HG02981 (cell line): ENCODE data around the gene FBXW4.
"Not testable (repeated sequence)": the region's sequence is repeated elsewhere in the genome, so short reads cannot be mapped to it uniquely, and the experiment has no call there.

ENCODE experiments used
- ATAC-seq: cut with Tn5 transposase; IDR thresholded peaks from one replicate; pipeline ENCODE4 v1.9.1; 2021; ENCODE audit warnings: mild to moderate bottlenecking, moderate library complexity; ENCODE audit not compliant: unreplicated experiment

The FBXW4 gene

DNA sequence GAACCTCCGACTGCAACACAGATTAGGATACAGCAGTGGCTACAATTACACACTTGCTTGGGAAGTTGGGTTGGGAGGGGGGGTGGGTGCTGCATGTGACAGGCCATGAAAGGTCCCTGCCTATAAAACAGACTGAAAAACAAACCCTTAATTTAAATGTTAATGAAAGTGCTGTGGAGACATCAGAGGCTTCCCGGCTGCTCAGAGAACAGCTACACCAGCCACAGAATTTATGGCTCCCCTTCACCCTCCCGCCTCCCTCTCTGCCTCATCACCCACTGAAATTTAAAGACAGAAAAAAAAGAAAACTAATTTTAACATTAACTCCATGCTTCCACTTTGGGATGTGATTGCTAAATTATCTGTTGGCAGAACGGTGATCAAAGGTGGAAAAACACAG is 34.7 kb downstream of the FBXW4 start:
- no peak for ATAC-seq

DNA sequence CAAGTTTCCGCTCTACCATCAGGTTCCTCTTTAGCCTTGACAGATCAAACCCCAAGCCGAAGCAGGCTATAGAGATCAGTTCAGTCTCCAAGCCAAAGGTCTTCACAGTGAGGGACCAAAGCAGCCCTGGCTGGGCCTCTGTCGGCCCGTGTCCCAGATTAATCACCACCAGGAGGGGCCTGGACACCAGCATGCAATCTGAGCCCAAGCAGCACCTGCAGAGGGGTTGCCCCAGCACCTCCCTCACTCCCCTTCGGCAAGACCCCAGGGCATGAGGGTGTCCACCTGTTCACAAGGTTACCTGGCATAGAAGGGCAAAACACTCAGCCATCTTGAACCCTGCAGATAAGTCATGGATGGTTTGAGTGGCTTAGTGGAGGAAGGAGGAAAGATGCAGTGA is 36.0 kb downstream of the FBXW4 start:
- no peak for ATAC-seq

DNA sequence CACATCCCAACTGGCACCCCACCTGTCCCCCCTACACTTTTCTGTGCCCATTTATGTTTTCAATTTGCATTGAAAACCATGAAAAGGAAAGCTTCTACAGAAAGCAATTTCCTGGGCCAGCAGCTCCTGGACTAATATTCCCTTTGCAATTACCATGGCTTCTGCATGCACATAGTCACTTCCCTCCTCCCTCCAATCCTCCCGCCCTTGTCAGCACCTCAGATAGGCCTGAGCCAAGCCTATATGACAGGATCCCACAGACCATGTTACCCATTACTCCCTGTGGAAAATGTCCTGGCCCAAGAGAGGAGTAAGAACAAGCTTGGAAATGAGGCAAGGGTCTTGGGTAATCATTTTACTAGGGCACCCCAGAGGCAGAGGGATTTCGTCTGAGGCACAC is 38.1 kb downstream of the FBXW4 start:
- ATAC-seq: no peak

DNA sequence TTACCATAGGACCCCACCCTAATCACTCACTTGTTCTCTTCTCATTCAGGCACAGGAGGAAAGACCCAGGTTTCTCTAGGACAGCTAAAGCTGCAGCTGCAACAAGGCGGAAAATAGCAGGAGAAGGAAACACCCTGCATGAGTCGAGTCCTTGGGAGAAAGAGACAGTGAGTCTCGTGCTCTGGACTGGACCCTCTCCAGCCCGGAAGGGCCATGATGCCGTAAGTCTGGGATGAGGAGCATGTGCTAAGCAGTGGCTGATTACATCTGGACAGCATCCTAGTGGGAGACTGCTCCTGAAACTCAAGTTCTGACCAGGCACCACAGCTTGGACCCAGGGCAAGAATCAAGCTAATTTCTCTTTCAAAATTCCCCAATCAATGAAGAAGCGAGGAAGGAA is 39.4 kb downstream of the FBXW4 start:
- no peak for ATAC-seq

DNA sequence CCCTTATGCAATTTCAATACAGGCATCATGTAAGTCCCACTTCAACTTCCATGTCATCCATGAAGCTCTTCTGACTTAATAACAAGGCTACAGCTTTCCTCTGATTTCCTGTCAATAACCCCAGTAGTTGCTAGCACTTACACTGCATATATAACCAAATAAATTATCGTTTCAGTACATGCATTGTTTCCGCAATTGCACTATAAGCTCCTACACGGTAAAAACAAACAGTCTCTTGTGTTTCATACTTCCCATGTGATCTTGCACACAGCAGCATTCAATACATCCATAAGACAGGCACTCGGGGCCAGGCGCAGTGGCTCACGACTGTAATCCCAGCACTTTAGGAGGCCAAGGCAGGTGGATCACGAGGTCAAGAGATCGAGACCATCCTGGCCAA is 41.4 kb downstream of the FBXW4 start:
- ATAC-seq: no peak

DNA sequence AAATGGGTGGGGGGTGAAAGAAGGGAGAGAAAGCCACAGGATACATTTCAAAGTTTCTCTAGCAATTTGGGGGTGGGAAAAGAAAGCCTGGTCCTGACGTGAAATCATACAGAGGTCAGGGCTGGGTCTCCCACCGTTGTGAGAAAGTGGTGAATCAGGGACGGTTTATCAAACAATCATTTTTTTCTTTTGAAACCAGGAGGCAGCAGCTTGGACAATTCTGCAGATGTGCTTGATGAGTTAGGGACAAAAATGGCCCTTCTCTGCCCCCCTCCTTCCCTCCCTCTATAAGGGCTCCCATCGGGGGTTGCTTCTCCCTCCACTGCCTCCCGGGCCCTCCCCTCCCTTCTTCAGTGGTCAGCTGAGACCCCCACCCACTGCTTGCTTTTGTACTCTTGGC is 43.6 kb downstream of the FBXW4 start:
- ATAC-seq: no peak

DNA sequence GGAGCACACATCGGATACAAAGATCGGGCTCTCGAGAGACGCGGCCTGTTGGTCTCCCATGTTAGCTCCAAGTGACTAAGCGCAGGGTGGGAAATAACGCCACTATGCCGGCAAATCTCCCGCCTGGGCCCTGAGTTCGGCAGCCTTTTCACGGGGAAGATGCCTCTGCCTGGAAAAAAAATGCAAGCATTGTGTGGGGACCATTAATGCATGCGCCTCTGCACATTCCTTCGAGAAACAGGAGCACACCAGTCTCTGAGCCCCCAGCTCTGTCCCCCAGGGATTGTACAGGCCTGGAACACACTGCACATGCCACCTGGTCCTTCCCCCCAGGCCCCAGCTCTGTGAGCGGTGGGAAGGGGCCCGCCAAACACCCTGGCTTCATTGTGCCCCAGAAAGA is 44.1 kb downstream of the FBXW4 start:
- ATAC-seq: no peak

DNA sequence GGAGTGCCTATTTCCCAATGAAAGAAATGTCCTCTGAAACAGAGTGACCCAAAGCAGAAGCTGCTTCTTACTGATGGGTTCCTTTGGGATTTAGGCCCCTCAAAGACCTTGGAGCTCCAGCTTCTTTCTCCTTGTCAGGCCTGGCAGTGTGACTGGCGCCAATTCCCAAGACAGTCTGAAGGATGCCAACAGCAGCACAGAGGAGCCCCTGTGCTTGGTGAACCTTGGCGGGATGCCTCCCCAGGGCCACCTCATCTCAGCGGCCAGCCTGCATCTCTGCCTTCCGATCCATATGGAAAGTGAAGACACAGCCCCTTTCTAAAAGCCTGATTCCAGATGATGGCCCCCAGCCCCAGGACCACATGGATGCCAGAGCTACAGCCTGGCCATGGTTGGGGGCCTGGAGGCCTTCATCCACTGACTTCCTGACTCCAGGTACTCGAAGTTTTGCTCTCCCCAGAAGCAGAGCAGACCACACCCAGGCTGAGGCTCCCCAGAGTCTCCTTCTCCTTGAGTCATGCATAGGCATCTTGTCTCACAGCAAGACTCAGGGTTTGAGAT is 45.4 kb downstream of the FBXW4 start:
- no peak for ATAC-seq

DNA sequence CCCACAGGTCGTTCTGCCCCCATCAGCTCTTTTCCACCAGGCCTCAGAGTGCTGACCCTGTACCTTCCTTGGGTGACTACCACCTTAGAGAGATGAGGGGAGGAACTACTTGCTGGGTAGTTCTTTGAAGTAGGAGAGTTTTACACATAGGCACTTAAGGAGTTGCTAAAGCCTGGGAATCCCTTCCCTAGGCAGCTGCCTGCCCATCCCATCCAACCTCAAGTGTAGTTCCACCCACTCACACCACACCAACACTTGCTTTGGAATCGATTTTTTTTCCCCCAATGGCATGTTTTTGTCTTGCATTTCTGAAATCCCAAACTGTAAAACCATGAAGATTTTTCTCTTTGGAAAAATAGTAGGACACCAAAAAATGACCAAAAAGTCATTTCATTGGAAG is 47.7 kb downstream of the FBXW4 start:
- ATAC-seq: no peak

DNA sequence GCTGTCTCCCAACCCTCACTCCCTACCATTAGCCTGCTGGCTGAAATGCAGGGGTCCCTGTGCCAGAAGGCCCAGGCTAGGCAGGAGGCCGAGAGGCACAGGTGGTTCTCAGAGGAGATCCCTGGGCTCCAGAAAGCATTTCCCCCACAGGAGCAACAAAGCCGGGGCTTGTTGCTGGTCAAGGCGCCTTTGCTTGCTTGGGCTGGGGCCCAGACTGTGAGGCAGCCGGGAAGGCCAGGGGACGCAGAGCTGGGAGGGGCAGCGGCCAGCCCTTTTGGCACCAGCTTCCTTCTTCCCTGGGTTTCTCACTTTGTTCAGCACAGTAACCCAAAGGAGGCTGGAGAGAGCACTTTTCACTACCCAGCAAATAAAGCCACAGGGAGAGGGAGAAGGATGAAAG is 48.6 kb downstream of the FBXW4 start:
- ATAC-seq: no peak

DNA sequence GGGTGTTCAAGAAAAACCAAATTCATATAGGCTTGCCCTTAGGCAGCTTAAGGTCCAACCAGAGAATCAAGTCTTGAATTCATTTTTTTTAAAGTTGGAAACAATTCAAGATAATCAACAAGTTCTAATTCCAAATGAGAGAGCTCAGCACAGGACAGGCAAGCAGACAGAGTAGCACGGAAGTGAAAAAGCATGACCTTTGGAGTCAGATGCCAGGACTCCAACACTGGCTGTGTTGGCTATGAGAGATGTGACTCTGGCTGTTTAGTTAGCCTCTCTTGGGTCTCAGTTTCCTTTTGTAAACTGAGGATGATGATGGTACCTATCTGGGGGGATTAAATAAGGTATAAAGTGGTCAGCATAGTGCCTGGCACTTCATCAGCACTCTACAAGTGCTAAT is 49.3 kb downstream of the FBXW4 start:
- no peak for ATAC-seq

DNA sequence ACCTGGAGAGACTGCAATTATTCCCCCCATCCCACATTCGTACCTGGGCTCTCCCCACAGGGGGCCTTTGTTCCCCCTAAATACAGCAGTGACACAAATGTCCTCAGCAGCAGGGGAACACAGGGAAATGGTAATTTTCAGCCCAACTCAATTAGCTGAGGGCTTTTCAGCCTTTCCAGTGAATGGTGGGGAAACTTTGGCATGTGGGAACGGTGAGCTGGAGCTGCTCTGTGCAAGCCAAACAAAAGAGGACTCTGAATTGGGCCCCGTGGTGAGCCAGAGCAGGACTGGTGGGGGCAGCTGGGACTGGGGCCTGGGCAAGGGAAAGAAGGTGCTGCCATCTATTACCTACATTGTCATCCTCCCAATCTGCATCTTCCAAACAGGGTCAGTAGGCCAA is 51.0 kb downstream of the FBXW4 start:
- ATAC-seq: no peak

DNA sequence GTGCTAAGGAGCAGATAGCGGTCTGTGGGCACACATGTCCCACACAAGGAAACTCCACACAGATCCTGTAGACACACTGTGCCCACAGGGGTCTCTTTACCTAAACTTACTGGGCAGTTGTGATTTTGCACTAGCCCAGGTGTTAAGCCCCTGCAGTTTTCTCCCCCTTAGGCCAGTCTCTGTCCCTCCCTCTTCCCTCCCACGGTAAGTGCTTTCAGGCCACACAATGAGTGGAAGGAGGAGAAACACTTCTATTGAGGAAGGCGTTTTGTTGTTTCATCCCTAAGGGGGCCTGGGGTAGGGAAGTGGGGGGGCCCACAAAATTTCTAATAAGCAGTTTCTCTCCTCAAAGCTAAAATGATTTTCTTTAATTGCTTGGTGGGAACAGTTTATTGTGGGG is 51.4 kb downstream of the FBXW4 start:
- ATAC-seq: no peak

DNA sequence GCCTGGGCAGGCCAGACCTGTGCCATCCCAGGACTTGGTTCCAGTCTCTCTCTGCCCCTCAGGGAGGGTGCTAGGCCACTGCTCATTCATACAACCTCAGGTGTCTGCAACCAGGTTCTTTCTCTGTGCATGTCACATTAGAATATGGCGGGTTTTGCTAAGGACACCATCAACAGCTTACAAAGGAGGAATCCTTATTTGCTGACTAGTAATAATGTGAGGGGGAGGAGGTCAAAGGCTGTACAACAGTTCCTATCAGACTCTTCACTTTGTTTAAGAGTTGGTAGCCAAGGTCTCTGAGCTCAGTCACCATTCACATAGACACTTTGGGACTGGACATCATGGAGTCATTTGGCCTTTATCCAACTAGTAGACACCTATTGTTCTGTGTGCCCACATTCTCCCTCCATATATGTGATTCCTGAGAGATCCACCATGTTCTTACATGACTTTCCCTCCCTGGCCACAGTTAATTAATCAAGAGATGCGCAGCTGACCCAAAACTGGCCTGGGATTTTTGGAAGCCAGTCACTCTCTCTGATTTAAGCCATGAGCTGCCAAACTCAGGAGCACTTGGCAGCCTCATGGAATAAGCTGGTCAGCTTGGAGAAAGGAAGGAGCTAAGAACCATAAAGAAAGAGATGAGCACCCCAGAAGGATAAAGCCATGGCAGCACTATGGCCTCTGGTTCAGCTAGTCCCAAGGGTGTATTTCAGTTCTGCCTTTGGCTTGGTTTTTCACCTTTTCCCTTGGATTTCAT is 55.6 kb downstream of the FBXW4 start:
- no peak for ATAC-seq

DNA sequence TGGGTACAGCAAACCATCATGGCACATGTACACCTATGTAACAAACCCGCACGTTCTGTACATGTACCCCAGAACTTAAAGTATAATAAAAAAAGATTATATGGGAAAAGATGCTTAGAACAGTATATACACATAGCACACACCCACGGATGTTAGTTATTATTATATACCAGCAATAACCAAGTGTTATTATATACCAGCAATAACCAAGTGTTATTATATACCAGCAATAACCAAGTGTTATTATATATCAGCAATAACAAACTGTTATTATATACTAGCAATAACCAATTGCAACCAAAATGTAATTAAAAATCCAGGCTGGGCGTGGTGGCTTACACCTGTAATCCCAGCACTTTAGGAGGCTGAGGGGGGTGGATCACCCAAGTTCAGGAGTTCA is 61.5 kb downstream of the FBXW4 start:
- not testable (repeated sequence) for ATAC-seq

DNA sequence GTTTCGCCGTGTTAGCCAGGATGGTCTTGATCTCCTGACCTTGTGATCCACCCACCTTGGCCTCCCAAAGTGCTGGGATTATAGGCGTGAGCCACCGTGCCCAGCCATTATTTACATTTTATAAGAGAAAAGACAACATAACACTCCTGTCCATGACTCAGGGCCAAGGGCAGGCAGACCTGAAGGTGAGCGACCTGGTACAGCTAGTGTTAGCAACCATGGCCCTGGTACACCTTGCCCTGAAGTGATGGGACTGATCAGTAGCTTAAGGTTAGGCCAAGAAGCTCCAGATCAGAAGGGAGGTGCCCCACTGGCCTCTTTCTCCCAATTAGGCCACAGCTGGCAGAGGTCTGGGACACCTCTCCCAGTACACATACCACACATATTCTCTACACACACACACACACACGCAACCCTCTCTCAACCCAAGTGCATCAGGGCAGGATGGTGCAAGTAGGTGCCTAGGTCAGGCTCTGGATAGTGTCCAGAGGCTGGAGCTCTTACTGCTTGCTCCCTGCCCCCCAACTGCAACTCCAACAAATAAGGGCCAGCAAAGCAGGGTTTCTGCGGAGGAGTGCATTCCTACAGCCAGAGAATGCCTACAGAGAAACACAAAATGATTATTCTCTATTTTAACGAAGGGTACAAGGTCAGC is 63.0 kb downstream of the FBXW4 start:
- no peak for ATAC-seq

DNA sequence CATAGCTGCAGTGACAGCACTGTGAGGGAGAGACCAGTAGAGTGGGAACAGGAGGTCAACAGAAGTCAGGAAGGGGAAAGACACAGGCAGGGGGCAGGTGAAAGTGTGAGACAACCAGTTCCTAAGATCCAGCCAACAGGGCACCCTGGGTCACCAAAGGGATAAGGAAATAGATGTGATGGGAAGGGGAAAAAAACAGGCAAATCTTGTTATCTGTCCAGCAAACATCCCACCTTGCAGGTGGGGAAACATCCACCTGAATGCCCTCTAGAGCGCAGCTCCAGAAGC is 64.4 kb downstream of the FBXW4 start:
- ATAC-seq: no peak

DNA sequence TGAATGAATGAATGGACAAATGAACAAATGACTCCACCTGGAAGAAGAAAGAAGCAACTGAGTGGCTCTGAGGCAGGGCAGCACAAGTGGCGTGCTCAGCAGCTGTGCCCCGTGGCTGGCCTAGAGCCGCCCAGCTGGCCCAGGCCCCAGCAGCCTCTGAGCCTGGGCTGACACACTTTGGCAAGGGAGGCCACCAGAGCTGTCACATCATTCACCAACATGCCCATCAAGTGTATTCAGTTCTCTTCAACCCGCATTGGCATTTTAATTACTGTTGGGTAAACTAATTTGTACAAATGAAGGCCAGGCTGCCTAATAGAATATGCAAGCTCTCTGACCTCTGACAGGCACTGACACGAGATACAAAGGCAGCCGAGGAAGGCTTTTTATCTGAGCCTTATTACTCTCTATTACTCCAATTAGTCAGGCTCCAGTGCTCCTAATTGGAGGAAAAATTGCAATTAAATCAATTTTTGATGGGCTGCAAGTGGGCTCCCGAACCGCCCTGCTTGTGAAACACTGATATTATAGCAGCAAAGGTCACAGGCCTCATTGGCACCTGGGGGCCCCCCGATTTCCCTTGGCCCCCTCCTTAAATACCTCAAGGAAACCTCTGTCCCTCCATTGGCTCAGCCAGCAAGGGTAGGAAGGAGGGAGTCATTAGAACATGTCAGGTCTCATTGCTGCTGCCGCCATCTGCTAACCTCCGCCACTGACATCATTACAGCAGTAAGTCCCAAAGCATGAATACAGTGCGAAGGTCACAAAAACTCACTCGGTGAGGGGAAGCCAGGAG is 64.9 kb downstream of the FBXW4 start:
- ATAC-seq: no peak

DNA sequence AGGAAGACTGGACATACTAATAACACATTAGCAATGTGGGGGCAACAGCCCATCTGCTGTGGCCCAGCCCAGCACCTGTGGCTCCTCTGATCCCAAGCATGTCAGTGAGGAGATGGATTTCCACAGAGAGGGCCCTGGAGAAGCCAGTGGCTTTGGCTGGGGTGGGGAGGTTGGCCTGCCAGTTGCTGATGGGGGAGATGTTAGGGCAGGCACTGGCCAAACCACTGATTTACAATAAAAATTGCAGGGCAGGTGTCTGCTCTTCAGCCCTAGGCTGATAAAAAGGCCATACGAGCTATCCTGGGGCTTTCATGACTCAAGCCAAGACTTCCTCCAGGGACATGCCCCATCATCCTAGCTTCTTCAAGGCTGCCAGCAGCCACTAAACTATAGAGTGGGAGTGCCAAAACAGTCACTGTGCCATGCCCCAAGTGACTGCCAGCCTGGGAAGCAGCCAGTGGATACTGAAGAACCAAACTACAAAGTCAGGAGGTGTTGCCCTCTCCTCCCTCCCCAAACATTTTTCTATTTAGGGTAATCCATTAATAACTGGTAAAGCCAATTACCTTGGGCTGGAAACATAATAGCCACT is 69.1 kb downstream of the FBXW4 start:
- ATAC-seq: no peak

DNA sequence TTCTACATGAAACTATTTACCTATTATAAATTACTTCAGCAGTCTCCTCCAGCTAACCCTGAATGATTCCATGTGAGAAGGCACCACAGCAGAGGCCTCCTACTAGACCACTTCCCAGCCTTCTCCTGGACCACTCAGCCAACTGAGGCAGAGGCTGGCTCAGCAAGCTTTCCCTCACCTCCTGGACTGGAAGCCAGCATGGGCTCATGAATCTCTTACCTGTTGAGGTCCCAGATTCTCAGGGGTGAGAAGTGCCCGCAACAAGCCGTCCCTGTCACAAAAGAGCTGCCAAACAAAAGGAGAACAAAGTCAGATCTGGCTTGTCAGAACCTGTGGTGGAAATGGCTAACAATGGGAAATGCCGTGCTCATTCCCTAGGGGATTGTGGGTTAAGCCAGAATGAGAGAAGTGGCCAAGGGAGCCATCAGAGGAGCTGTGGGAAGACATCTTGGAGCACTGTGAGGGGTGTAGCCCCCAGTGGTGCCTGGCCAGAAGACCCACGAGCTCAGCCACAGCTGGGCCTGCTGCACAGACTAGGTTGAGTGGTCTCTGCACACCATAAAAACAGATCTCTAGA is 70.4 kb downstream of the FBXW4 start:
- no peak for ATAC-seq

DNA sequence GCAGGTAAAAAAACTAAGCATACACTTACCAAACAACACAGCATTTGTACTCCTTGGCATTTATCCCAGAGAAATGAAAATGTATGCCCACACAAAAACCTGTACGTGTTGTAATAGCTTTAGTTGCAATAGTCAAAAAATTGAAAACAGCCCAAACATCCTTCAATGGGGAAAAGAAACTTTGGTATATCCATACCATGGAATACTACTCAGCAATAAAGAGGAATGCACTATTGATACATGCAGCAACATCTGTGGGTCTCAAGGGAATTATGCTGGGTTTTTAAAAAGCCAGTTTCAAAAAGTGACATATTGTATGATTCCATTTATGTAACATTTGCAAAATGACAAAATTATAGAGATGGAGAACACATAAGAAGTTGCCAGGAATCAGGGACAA is 71.4 kb downstream of the FBXW4 start:
- ATAC-seq: no peak
